ENCODE measurements around the gene PAK5.

PAK5 gene

DNA sequence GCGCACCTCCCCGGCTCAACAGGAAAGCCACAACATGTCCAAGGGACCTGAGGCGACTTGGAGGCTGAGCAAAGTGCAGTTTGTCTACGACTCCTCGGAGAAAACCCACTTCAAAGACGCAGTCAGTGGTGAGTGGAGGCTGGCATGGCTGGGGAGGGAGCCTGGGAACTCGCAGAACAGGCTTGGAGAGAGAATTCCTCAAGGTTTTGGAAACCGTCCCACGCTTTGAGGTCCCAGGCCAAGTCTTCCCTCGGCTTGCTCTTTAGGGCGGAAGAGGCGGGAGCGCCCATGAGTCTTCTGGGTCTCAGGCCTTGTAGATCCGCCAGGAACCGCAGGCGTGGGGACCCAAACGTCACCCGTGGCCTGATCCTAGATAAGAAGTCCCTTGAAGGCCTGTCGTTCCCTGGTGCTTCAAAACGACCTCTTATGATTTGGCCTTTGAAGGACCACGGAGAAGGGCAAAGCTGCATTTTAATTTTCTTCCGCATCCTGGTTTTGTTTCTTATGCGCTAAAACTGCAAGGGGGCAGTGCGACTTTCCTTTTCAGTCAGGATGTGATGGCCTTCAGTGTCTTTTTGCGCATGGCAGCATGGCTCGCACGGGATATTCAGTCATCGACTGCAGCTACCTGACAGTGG, 322.5 kb downstream of the PAK5 start:
- peak in 3 of 14 donors; percentile 11 to 29 (median 13) for DNase-seq

DNA sequence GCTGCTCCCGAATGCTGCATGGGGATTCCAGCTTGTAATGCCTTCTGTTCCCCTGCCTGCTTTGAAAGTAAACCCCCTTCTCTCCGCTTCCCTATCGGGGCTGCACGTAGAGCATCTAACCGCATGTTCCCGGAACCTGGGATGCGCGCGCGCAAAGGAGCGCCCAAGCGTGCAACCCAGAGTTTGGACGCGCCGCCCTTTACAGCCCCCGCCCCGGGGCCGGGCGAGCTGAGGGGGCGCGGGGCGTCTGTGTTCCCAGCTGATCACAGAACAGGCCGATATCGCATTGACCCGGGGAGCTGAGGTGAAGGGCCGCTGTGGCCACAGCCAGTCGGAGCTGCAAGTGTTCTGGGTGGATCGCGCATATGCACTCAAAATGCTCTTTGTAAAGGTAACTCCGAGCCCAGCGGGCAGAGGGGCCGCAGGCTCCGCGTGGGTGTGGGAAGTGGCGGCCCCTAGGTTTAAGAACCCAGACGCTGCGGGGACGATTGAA, 323.1 kb downstream of the PAK5 start:
- DNase-seq: no peak

DNA sequence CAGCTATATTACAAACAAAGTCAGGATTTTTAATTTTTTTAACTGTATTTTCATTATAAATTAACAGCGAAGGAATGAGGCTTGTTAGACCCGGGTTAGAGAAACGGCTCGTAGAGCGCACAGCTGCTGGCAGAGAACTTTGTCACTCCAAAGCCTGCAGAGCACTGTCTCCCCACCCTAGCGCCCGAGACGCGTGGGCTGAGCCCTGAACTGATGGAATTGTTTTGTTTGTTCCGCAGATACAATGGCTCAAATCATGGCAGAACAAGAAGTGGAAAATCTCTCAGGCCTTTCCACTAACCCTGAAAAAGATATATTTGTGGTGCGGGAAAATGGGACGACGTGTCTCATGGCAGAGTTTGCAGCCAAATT, 323.7 kb downstream of the PAK5 start:
- peak in 1 of 14 donors; percentile 13 for DNase-seq

DNA sequence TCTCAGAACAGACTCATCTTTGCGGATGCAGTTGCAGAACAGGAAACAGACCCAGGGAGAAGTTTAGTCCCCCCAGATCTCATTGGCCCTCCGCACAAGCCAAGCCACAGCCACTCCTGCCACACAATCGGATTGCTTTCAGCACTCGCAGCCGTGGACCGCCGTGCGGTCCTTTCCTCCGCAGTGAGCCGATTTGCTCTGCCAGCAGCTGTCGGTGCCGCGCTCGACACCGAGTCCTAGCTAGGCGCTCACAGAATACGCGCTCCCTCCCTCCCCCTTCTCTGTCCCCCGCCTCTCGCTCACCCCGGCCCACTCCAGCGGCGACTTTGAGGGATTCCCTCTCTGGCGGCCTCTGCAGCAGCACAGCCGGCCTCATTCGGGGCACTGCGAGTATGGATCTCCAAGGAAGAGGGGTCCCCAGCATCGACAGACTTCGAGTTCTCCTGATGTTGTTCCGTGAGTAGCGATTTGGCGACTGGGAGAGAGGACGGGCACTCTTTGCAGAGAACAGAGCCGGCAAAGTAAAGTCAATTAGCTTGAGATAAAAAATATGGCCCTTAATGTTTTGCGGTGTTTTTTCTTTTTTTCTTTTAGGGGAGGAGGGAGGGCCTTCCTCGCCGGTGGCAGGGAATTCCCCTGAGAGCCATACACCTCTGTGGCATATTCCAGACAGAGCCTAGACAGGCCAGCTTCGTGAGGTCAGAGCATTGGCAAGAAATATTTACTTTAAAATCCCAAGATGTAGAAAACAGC, 324.2 kb downstream of the PAK5 start, which contains the start of gene LAMP5:
TSS of gene LAMP5 (plus strand) at position 130 of the 753 bp plus-strand sequence. CDS start at position 393, 263 bp downstream.
- peak in 4 of 14 donors; percentile 15 to 46 (median 26) for DNase-seq

DNA sequence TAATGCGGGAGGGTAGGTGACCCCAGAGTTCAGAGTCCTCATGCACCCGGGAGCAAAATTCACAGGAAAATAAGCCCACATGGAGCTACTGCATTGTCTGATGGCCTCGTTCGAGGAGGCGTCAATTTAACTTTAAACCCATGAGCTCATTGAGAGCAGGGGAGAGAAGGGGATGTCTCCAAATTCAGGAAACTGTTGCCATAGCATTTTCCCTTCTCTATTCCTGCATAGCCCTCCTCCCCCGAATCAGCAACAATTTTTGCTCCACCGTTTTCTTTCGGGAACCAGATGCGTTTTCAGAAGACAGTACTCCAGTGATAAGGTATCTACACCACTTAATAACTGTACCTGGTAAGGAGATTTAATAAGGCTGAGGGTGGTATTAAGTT, 324.8 kb downstream of the PAK5 start:
- peak in 1 of 14 donors; percentile 29 for DNase-seq

DNA sequence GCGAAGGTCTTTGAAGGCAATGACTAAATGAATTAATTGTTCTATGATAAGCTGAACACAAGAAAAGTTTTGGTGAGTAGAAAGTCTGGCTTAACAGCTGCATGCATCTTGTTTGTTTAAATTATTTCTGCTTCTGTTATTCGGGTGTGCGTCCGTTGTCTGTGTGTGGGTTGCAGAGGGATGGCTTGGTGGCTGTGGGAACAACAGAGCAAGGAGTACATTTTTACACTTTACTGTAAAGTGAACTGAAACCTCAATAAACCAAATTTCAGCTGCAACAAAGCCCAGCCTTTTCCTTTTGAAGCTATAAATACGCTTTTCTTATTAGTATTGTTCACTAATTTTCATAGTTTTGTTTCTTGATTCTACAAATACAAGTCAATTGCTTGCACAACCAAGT, 328.0 kb downstream of the PAK5 start:
- no peak for DNase-seq

DNA sequence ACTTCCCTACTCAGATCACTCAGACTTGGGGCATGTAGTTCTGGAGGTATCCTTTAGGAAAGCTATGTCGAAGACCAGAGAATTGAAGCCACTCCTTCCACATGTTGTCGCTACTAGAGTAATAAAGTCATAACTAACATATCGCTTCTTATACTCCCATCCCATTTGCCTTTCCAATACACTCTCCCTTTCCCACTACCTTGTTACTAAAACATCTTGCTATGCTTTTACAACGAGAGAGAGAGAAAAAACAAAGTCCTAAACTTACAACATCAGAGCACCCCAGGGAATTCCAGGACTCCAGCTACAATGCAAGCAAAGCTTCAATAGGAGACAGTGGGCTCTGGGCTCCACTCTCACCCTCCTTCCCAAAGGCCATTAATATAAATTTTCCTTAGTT, 329.6 kb downstream of the PAK5 start:
- no peak for DNase-seq

DNA sequence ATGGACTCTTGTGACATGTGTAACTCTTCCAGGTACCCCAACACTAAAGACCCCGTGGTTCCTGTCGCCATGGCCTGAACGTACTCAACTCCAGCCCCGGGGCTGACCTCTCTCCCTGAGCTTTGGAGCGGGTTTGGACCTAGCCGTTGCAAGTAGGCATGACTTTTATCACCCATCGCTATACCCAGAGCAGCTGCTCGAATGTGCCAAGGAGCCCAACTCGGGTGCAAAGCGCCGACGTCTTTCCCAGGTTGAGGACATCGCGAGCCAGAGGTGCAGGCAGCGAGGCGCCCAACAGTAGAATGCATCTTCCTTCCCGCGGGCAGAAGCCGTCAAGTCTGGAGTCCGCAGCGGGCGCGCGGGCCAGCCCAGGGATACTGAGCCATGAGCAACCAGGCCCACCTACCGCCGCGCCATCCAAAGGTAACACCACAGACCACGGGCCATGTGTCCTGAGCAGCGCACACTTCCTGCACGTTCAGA, 330.1 kb downstream of the PAK5 start:
- no peak for DNase-seq

DNA sequence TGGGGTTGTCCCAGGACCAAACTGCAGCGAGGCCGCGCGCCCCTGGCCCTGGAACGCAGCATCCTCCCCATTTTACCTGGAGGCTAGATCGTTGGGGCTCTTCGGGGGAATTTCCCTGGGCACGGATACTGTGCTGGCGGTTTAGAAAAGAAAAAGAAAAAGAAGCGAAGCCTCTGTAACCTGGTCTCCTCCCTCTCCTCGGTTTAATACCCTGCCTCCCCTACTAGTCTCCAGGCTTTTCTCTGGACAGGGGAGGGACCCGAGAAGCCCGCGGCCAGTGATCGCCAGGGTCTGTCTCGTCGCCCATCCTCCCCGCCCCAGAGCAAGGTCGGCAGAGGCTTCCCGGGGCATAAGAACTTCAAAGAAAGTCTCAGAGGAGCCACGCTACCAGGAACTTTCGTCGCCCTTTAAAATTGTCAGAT, 330.6 kb downstream of the PAK5 start:
- DNase-seq: no peak

DNA sequence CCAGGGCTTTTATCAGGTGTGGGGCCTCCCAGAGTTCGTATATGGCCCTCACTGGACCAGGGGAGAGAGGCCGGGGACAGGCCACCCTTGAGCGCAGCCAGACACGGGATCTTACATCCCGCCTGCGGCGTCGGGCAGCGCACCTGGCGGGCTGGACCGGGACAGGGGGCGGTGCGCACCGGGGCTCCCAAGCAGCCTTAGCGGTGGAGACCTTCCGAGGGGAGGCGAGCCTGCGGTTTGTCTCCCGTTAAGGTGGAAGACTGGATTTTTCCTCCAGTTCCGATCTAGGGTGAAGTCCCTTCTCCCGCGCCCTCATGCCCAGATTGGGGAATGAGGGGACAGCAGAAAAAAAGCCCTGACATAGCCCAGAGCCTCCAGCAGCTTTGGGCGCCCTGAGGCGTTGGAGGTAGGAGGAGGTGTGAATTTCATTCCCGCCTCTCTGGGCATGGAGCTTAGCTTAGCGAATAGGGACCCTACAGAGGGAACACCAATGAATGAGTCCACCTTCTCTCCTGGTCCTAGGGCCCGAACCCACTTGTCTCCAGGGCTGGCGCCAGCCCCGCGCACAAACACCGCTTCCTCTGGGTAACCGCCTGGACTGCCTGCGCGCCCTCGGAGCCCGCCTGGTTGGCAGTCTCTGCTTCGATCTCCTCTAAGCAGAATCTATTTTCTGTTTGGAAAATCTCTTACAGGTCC, 331.2 kb downstream of the PAK5 start:
- no peak for DNase-seq

DNA sequence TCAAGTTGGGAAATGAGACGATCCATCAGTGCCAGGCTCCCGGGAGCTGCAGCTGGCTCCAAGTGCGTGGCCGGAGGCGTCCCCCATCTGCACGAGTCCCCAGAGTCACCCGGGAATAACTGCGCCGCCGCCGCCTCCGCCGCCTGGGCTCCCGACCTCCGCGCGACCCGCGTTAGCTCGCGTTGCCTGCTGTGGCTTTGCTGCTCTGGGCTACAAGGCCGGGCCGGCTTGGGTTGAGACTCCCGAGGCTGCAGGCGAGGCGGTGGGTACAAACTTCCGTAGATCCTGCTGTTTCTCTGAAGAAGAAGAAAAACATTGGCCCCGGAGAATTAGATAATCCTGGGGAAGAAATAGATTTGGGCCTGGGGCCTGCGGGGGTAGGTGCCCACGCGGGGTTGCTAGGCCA, 331.9 kb downstream of the PAK5 start:
- no peak for DNase-seq

DNA sequence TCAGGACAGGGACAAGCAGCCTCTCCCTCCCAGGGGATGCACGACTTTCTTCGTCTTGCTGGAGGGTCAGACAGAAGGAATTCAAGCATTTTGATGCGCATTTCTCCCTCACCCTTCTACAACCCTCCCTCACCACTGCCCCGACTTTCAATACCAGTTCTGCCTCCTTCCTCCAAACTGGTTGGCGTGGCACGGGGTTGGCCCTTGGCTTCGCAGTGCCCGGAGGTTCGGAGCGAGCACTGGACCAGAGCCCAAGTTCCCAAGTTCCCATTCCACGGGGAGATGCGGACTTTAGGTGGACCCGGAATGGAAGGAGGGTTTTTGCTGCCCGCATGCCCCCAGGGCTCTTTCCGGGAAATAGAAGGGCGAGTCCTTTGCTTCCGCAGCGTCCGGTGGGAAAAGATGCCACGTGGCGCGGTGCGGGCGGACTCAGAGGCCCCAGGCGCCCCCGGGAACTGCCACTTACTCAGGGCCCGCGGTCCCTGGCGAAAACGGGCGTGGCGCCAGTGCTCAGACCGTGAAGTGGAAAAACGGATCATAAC, 332.5 kb downstream of the PAK5 start:
- DNase-seq: no peak

DNA sequence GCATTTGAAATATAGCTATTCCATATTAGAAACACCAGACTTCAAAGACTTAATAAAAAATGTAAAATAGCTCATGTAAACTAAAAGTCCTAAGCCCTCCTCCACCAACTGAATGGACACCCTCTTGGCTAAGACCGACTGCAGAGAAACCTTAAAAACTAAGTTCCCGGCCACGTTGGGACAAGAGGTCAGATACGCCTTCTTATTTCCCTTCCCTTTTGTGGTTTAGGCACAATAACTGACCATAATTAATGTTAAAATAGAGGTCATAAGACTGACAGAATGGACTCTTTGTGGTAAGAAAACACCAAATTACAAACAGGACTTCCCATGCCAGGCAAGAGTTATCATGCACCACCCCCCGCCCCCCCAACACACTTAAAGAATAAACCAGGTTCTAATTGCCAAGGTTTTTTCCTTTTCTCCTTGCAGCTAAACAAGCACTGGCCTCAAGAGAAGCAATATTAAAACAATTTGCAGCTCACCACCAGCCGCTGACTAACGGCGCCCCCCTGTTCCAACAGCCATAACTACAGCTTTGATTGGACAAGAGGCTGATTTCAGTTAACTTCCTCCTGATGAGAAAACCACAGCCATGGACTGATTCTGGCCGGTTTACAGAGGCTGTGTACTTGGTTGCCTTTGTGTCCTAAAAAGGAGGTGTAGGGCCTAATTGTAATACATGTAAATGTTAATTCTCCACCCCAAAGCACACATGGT, 335.2 kb downstream of the PAK5 start:
- DNase-seq: peak in 1 of 14 donors; percentile 18

DNA sequence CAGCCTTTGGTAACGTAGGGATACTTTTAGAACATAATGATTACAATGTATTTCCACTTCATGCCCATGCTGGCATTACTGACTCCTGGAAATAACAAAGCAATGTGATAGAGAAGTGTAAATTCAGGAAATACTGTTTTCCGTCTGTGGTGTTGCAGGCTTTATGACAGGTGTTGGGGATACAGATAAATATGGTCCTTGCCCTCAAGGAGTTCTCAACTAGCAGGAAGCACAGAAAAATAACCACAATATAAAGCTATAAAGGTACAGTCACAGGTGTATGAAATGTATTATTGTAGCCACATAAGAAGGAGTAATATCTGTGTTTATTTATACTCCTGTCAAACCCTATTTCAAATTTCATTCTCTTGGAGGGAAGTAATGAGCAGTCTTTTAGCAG, 337.4 kb downstream of the PAK5 start:
- DNase-seq: no peak

DNA sequence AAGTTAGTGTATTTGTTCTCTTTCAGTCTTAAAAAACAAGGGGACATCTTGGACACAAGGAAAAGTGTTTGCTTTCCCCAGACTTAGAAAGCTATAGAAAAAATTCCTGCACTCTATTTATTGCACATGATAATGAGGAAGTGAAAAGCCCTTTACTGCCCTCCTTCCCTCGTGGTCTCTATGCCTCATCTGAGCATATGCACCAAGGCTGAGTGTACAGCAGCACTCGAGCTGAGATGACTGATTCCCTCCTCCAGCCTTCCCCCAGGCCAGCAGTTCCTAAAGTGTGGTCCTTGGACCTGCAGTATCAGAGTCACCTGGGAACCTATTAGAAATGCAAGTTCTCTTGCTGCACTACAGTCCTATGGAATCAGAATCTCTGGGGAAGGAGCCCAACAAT, 338.8 kb downstream of the PAK5 start:
- no peak for DNase-seq

DNA sequence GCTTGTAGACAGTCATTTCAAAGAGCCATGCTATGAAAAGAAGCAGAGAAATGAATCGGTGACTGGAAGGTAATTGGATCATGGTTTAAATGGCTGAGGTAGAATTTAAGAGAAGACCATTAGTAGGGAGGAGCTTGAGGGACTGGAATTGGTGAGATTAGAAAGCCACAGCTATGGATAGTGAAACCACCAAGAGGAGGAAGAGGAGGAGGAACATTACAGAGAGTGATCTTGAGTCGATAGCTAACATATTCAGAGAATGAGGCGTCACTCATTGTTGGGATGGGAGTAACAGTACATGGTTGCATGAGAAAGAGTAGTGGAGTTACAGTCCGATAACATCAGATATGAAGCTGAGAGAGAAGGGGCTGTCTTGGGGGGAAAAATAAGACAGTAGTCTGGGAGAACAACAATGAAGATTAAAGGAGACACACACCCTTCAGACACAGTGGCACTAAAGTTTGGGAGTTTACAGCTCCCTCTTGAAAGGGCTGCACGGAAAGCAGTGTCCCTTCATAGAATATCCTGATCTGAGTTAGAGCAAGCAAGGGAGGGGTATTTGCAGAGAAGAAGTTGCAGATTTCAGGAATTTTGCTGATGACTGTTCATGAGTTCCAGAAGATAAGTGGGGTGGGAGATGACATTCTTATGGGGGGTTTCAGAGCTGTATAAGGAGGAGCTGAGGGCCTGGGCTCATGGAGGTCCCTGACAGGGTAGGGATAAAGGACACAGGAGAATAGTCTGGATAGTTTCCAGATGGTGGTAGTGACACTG, 339.6 kb downstream of the PAK5 start:
- no peak for DNase-seq

DNA sequence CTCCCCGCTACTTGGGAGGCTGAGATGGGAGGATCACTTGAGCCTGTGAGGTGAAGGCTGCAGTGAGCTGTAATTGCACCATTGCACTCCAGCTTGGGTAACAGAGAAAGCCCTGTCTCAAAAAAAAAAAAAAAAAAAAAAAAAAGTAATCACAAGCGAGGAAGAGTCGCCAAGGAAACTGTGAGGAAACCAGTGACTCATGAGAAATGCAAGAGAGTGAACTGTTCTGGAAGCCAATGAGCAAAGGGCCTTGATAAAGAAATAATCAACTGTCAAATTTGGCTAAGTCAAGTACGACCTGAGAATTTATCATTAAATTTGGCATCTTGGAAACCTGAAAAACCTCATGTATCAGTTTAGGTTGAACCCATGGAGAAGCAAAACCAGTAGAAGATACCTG, 340.6 kb downstream of the PAK5 start:
- DNase-seq: no peak

DNA sequence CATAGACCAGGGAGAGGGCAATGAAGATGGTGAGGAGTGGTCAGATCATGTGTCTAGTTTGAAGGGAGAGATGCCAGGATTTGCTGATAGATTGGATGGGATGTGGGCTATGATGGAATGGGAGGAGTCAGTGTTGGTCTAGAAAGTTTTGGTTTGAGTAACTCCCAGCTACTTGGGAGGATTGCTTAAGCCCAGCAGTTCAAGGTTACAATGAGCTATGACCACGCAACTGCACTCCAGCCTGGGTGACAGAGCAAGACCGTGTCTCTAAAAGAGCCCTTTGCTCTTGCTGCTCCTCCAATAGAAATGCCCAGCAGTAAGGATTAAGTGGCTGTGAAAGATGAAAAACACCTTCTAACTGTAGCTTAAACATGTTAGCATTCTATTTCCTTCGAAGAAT, 342.7 kb downstream of the PAK5 start:
- DNase-seq: no peak

DNA sequence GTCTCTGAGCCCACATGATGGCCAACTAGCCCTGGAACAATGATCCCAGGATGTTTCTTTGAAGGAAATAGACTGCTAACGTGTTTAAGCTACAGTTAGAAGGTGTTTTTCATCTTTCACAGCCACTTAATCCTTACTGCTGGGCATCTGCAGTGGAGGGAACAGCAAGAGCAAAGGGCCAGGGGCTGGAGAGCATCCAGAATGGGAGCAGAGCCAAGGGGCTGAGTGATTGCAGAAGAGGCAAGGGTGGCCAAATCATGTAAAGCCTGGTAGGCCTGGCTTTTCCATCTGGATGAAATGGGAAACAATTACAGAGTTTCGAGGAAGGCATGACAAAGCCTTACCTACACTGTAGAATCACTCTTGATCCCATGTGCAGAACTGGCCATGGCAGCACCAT, 343.2 kb downstream of the PAK5 start:
- DNase-seq: no peak

DNA sequence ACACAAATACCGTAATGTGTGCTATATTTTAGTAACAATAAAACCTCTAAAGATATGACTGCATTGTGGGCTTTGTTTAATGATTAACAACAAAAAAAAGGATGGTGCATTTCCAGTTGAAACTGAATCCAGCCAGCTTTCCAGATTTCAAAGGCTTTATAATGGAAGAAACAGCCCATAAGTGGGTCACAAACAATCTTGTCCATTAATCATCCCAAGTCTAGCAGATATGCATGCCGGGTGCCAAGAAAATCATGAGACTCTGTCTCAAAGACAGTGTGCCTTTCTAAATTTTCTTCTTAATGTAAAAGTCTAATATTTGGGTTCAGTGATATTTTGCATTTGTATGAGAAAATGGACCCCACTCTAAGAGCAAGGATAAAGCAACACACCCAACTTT, 345.1 kb downstream of the PAK5 start:
- DNase-seq: no peak

DNA sequence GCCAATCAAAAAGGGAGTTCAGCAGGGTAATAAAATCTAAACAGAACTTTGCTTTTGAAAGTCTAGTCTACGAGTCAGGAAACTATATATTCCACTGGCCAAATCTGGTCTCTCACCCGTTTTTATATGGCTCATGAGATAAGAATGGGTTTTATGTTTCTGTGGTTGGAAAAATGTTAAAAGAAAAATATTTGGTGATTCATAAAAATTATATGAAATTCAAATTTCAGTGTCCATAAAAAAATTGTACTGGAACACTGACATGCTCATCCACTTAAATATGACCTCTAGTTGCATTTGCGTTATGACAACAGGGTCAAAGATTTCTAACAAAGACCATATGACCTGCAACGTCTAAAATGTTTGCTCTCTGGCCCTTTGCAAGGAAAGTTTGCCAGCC, 346.8 kb downstream of the PAK5 start:
- DNase-seq: no peak

DNA sequence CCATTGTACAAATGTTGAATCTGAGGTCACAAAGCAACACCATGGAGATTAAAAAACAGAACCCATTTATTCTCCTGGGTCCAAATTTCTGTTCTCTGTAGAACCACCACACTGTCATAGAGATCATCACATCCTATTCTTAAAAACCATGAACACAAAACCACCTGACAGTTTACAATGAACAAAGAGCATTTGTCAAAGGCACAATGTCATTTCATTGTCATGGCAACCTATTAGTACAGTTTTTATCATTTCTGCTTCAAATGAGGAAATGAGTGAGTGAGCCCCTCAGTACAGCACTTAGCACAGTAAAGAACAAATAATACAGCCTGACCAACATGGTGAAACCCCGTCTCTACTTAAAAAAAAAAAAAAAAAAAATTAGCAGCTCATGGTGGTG, 347.6 kb downstream of the PAK5 start:
- DNase-seq: no peak
